NCI-H1436 treated with DMSO at 0.1 percent for 48 hours (cell line): ENCODE measurements around the gene AHSG.

Experiments used
- DNase-seq: peaks from one replicate; lab custom pipeline; 2025; lab: John Stamatoyannopoulos, UW

Gene AHSG

GRCh38 chr3:186640473-186640818 lies 27.6 kb downstream of the AHSG start:
- DNase-seq = no peak

DNA sequence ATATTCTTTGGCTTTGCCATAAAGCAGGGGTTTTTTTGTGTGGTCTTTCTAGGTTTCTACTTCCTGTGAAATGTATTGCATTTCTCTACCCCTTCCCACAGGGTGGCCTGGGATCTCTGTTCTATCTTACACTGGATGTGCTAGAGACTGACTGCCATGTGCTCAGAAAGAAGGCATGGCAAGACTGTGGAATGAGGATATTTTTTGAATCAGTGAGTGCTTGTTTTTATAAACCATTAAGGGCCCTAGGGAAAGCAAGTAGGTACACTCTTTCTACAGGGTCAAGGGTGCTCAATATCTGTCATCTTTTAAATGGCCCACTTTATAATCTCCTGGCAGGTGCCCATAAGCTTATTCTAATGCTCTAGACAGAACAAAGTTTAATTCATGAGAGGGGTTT lies 28.1 kb downstream of the AHSG start:
- no peak for DNase-seq

GRCh38 chr3:186642014-186642413 lies 29.2 kb downstream of the AHSG start:
- DNase-seq = no peak

- no peak for DNase-seq
Observed at GRCh38 chr3:186643493-186643892, 30.6 kb downstream of the AHSG start.

DNA sequence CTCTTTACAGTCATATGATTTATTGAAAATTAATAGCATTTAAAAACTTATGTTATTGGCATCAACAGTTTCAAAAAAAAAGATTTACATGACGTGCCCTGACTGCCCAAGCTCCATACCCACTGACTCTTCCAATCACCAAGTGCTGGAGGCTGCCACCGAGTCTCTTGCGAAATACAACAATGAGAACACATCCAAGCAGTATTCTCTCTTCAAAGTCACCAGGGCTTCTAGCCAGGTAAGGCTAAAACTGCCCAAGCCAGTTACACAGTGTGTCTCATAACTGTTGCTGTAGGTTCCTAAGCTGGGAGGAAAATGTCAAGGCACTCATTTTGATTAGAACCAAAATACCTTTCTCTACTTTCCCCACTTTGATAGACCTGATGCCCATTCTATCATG lies 31.8 kb downstream of the AHSG start:
- DNase-seq = no peak

- no peak for DNase-seq
Observed at GRCh38 chr3:186646106-186646505, 33.2 kb downstream of the AHSG start.

DNA sequence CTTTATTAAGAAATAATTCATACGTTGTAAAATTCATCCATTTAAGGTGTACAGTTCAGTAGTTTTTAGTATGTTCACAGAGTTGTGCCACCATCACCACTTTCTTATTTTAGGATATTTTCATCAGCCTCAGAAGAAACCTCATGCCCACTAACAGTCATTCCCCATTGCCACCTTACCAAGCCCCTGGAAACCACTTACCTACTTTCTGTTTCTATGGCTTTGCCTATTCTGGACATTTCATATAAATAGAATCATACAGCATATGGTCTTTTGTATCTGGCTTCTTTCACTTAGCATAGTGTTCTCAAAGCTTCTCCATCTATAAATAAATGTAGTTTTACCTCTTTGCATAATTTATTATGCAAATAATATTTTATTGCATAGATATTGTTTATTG lies 34.0 kb downstream of the AHSG start:
- DNase-seq = no peak

DNA sequence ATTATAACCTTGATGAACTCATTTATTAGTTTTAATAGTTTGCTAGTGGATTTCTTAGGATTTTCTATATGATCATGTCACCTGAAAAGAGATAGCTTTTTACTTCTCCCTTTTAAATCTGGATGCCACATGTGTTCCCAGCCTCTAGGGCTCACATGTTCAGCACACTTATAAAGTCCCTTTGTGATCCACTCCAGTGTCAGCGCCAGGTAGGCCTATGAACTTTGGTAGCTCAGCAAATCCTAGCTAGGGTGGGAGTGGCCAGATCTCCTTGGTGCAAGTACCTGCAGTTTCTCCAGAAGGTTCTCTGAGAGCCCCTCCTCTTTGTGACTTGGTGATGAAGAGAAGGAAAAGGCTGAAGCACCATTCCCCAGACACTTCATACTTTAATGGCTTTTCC lies 36.0 kb downstream of the AHSG start:
- no peak for DNase-seq

GRCh38 chr3:186651678-186652215 lies 38.9 kb downstream of the AHSG start:
- no peak for DNase-seq

- DNase-seq = no peak
Observed at GRCh38 chr3:186653080-186653707, 40.3 kb downstream of the AHSG start.

DNA sequence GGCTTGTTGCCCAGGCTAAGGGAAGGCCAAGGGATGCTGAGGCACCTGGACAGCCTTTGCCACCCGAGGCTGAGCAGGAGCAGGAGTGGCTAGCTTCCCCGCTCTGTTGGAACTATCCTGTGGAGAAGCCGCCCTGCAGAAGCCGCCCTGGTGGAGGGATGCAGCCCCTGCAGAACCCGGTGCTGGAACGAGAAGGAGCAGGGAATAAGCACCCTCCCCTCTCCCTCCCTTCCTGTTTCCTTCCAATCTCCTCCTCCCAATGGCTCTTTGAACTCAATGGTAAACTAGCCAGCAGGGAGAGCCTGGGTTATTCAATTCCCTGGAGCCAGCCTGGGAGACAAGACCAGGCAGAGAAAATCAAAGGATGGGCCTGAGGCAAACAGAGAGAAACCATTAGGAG lies 41.1 kb downstream of the AHSG start:
- DNase-seq = no peak

DNA sequence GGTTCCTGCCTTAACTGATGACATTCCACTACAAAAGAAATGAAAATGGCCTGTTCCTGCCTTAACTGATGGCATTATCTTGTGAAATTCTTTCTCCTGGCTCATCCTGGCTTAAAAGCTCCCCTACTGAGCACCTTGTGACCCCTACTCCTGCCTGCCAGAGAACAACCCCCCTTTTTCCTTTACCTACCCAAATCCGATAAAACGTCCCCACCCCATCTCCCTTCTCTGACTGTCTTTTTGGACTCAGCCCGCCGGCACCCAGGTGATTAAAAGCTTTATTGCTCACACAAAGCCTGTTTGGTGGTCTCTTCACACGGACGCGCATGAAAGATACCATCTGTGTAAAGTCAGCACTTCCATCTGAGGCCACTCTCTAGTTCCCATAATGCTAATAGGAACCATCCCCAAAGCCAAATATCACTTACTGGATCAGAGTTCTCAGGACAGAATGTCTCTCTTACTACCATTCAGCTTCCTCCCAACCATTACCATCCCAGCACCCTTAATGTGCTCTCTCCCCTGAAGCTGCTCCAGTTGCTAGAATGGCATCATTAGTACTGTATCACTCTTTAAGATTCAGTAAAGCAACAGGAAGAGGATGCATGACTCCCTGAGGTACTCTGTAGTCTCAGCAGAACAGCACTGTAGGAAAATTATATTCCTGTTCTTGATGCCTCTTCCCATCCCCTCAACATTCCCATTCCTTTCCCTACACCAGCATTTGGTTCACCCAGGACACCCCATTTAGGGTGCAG lies 50.7 kb downstream of the AHSG start:
- DNase-seq = no peak

DNA sequence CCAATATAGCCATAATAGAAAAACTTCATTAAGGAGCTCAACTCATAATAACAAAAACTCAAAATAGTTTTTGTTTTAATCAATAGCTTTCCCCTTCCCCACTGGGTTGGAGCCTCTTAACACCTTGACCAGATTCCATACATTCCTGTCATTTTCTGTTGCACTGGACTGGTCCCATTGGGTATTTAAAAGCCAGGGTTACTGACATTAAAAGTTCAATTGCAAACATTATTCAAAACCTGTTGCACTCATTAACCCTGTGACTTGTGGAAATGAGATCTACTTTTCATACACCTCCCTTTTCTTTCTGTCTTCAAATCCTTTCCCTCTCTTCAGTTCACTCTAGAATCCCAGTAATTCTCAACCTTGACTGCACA lies 51.2 kb downstream of the AHSG start:
- no peak for DNase-seq

DNA sequence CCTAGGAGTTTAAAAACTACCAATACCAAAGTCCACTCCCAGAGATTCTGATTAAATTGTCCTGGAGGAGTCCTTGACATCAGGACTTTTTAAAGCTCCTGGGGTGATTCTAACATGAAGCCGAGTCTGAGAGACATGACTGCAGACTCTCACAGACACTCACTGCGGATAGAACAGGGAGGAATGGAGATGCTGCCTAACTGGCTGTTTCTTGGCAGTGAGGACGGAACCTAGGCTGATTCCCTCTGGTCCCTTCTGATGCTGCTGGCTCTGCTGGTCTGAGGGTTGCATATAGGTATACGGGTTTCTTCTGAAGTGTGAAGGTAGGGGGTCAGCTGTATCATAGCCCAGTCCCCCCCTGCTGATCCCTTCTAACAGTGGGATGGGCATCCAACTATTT lies 51.6 kb downstream of the AHSG start:
- no peak for DNase-seq

- DNase-seq = no peak
Observed at GRCh38 chr3:186665625-186666188, 52.8 kb downstream of the AHSG start, which contains the start of gene HRG. Gene HRG, plus strand, starts transcription at chr3:186666014. Its CDS starts 18 bp downstream, at chr3:186666032.

DNA sequence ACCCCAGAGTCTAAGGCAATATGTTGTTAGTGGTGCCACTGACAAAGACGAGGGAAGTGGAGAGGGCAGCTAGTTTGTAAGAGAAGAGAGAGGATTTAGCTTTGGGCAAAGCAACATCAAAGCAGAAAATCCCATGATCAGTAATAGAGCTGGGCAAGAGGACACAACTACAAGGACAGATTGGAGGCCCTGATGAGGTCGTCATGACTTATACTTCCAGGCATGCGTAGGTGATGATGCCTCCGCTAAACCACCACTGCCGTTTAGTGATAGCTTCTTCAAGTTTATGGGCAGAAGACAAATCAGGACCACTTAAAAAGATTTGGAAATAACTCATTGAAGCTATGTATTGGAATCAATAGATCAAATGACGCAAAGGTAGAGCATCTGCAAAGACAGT lies 55.6 kb downstream of the AHSG start:
- DNase-seq = no peak

GRCh38 chr3:186669378-186670084 lies 56.7 kb downstream of the AHSG start:
- no peak for DNase-seq

- no peak for DNase-seq
Observed at GRCh38 chr3:186670155-186670554, 57.3 kb downstream of the AHSG start.
